ENCODE data around the gene HDAC4.
A peak's percentile ranks its signal among the peaks of the same experiment; 100 is the strongest.

HDAC4 gene

GRCh38 chr2:239167011-239167673 is 233.7 kb downstream of the HDAC4 start:
- DNase-seq (ENCODE audit: low spot score), result no peak

GRCh38 chr2:239166201-239166834 is 234.5 kb downstream of the HDAC4 start:
- no peak for DNase-seq (ENCODE audit: low spot score)

GRCh38 chr2:239165206-239165831 is 235.5 kb downstream of the HDAC4 start:
- no peak for DNase-seq (ENCODE audit: low spot score)

- DNase-seq (ENCODE audit: low spot score), result no peak
Measured at GRCh38 chr2:239164335-239164871, 236.4 kb downstream of the HDAC4 start.

GRCh38 chr2:239163688-239164334 is 237.0 kb downstream of the HDAC4 start:
- no peak for DNase-seq (ENCODE audit: low spot score)

GRCh38 chr2:239162976-239163687 is 237.7 kb downstream of the HDAC4 start:
- DNase-seq (ENCODE audit: low spot score), result no peak

GRCh38 chr2:239162141-239162821 is 238.5 kb downstream of the HDAC4 start:
- DNase-seq (ENCODE audit: low spot score), result no peak

GRCh38 chr2:239161711-239162140 is 239.1 kb downstream of the HDAC4 start:
- DNase-seq (ENCODE audit: low spot score), result no peak

- no peak for DNase-seq (ENCODE audit: low spot score)
Measured at GRCh38 chr2:239160226-239161143, 240.3 kb downstream of the HDAC4 start.

GRCh38 chr2:239159476-239159911 is 241.3 kb downstream of the HDAC4 start:
- DNase-seq (ENCODE audit: low spot score), result no peak

GRCh38 chr2:239158641-239159475 is 242.0 kb downstream of the HDAC4 start:
- no peak for DNase-seq (ENCODE audit: low spot score)

- DNase-seq (ENCODE audit: low spot score), result peak; percentile 36
Measured at GRCh38 chr2:239157771-239158170, 243.0 kb downstream of the HDAC4 start.

- no peak for DNase-seq (ENCODE audit: low spot score)
Measured at GRCh38 chr2:239157269-239157668, 243.6 kb downstream of the HDAC4 start.

GRCh38 chr2:239156516-239157265 is 244.1 kb downstream of the HDAC4 start:
- DNase-seq (ENCODE audit: low spot score), result no peak

GRCh38 chr2:239155806-239156480 is 244.9 kb downstream of the HDAC4 start:
- DNase-seq (ENCODE audit: low spot score), result no peak

- DNase-seq (ENCODE audit: low spot score), result no peak
Measured at GRCh38 chr2:239154971-239155805, 245.6 kb downstream of the HDAC4 start.
